ENCODE data around the gene ETNK2.

DNA sequence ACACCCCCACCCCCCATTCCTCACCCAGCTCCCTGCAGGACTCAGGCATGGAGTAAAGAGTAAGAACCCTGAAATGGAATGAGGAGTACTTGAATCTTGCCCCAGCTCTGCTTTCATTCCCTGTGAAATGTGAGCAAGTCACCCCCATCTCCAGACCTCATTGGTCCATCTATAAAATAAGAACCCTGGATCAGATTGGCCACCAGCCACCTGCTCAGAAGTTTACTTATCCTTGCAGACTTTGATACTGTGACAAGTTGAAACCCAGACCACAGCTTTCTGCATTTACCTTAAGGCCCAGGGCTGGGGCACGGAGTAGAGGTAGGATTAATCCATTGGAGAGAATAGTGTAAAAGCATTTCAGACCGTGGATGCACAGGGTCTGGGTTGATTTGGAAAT, 42.2 kb upstream of the ETNK2 start:
- no peak for TF ChIP-seq CTCF (IDR thresholded peaks at IDR 0.05)
- TF ChIP-seq POLR2A (IDR thresholded peaks at IDR 0.05): no peak

Data from uterus (tissue), 2 donors.